Lower leg skin (tissue), 4 donors: ENCODE results near the gene ACVR1. TPM values are rescaled to one million over a fixed set of nuclear protein-coding genes. Genes with fewer than 3 reads are reported as not detected.

Source experiments
- DNase-seq, 2 donors: peaks; one replicate each; pipeline ENCODE4 v3.0.0-alpha.2; 2019; ENCODE audit warnings: low spot score in 2 of 2
- H3K4me3 ChIP-seq: fragments of 200-600 bp; sonication (generic); 2 replicates; pipeline ENCODE4 v1.5.1; 2017; ENCODE audit warnings: mild to moderate bottlenecking, low read depth; ENCODE audit not compliant: poor library complexity, severe bottlenecking
- POLR2A ChIP-seq, 2 donors: fragments of 450-650 bp; IDR thresholded peaks; one replicate each; pipeline ENCODE4 v1.6.1; 2016 to 2017; ENCODE audit warnings: antibody characterized with exemption in 2 of 2, mild to moderate bottlenecking in 1 of 2, moderate library complexity in 1 of 2
- WGBS, 2 donors: methylation state at CpG; one replicate each; pipeline ENCODE4 v1.1.5; 2018; 5-methylcytosine and 5-hydroxymethylcytosine counted together
- intact Hi-C: fragments of 100-400 bp; cut with DNase I; formaldehyde crosslinking; loops from one replicate; pipeline ENCODE4 v1.15.0; 2023; ENCODE audit warnings: low total_unique reads
- total RNA-seq, 4 donors: library from RNA; depleted of rRNA; stranded (reverse); fragments of >200 nt; gene quantifications; one replicate each; pipeline ENCODE4 v1.1.0, GENCODE V29; 2016
- TF ChIP-seq, protein P1 (sequence below), 3 donors: fragments of 450-650 bp; IDR thresholded peaks; one replicate each; pipeline ENCODE4 v1.5.1; 2016; ENCODE audit warnings: antibody characterized with exemption in 3 of 3, mild to moderate bottlenecking in 3 of 3, moderate library complexity in 2 of 3

Gene ACVR1
- total RNA-seq, 4 donors from 2014 or later, result 14.3 to 22.7 (median 15.2) TPM

DNA sequence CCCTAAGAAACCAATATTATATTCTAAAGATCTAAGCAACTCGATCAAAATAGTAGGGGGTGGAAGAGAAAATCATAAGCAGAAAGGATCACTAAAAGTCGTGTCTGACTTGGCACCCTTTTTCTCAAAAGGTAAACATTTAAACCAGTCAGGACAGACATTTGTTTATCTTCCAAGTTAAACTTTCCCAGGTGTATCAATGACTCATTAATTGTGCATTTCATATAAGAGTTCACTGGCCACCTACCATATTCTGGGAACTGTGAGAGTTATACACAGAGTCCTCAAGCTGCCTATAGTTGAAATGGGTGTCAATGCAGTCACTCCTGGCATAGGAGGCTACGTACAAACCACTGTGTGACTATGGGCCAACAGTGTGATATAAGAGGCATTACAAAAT lies 4.8 kb upstream of the ACVR1 start:
- intact Hi-C loops, result no loop called here
- WGBS, 2 donors, result 65 to 66% methylated on average over 3 of the region's 3 CpGs
- no peak for DNase-seq
- no peak overlapping the region for H3K4me3 ChIP-seq
- no peak for TF ChIP-seq POLR2A (IDR thresholded peaks at IDR 0.05)
- TF ChIP-seq, protein P1, sequence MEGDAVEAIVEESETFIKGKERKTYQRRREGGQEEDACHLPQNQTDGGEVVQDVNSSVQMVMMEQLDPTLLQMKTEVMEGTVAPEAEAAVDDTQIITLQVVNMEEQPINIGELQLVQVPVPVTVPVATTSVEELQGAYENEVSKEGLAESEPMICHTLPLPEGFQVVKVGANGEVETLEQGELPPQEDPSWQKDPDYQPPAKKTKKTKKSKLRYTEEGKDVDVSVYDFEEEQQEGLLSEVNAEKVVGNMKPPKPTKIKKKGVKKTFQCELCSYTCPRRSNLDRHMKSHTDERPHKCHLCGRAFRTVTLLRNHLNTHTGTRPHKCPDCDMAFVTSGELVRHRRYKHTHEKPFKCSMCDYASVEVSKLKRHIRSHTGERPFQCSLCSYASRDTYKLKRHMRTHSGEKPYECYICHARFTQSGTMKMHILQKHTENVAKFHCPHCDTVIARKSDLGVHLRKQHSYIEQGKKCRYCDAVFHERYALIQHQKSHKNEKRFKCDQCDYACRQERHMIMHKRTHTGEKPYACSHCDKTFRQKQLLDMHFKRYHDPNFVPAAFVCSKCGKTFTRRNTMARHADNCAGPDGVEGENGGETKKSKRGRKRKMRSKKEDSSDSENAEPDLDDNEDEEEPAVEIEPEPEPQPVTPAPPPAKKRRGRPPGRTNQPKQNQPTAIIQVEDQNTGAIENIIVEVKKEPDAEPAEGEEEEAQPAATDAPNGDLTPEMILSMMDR (IDR thresholded peaks at IDR 0.05), result no peak

GRCh38 chr2:157877761-157878400 lies 1.8 kb upstream of the ACVR1 start:
- no peak for TF ChIP-seq POLR2A (IDR thresholded peaks at IDR 0.05)
- TF ChIP-seq, protein P1 (IDR thresholded peaks at IDR 0.05), result no peak
- 72 to 81% methylated on average over 3 of the region's 3 CpGs for WGBS, 2 donors
- DNase-seq, result no peak
- intact Hi-C loops, result loop anchor here (5.0 kb wide), 1 partner anchor 91 kb away; no protein-coding TSS in a partner anchor
- H3K4me3 ChIP-seq, result no peak overlapping the region

- TF ChIP-seq, protein P1 (IDR thresholded peaks at IDR 0.05), result no peak
- TF ChIP-seq POLR2A (IDR thresholded peaks at IDR 0.05), result no peak
- DNase-seq, result no peak
- 8% methylated on average over 8 to 12 of the region's 12 CpGs for WGBS, 2 donors
- H3K4me3 ChIP-seq, result peak overlapping the region; percentile 76
- intact Hi-C loops, result loop anchor here (5.0 kb wide), 1 partner anchor 89 kb away; no protein-coding TSS in a partner anchor
Measured at GRCh38 chr2:157876786-157877138, 632 bp upstream of the ACVR1 start.

- peak; percentile 18 to 89 for DNase-seq
- peak overlapping the region; percentile 76 for H3K4me3 ChIP-seq
- WGBS, 2 donors, result 0% methylated on average over 2 to 23 of the region's 53 CpGs
- TF ChIP-seq POLR2A (IDR thresholded peaks at IDR 0.05), result no peak
- TF ChIP-seq, protein P1 (IDR thresholded peaks at IDR 0.05), result no peak
- intact Hi-C loops, result loop anchor here (5.0 kb wide), 1 partner anchor 88 kb away; no protein-coding TSS in a partner anchor
Measured at GRCh38 chr2:157875641-157876065, 477 bp downstream of the ACVR1 start.

GRCh38 chr2:157874997-157875640 lies 1.0 kb downstream of the ACVR1 start:
- intact Hi-C loops, result loop anchor here (5.0 kb wide), 1 partner anchor 88 kb away; no protein-coding TSS in a partner anchor
- H3K4me3 ChIP-seq, result peak overlapping the region; percentile 76
- TF ChIP-seq POLR2A (IDR thresholded peaks at IDR 0.05), result no peak
- TF ChIP-seq, protein P1 (IDR thresholded peaks at IDR 0.05), result no peak
- 1 to 3% methylated on average over 19 to 21 of the region's 21 CpGs for WGBS, 2 donors
- DNase-seq, result peak; percentile 48 to 90
